HepG2 (cell line): ENCODE results near the gene KHK. TPM values are rescaled to one million over a fixed set of nuclear protein-coding genes. Genes with fewer than 3 reads are reported as not detected.

Experiments
- HNRNPL ChIP-seq: fragments of 200-400 bp; formaldehyde crosslinking; IDR thresholded peaks from 2 replicates; pipeline ENCODE4 v1.6.1; 2017; ENCODE audit warnings: mild to moderate bottlenecking, low read depth, low read length
- HNRNPUL1 ChIP-seq: fragments of 200-400 bp; formaldehyde crosslinking; IDR thresholded peaks from 2 replicates; pipeline ENCODE4 v1.6.1; 2017; ENCODE audit warnings: low read depth, mild to moderate bottlenecking, low read length, moderate library complexity
- HOXA5 ChIP-seq: sonication (generic); formaldehyde crosslinking; IDR thresholded peaks from 2 replicates; pipeline ENCODE4 v1.4.0; 2020; ENCODE audit warnings: missing genetic modification reagents
- HOXD1 ChIP-seq: sonication (generic); formaldehyde crosslinking; IDR thresholded peaks from 2 replicates; pipeline ENCODE4 v1.5.0; 2020; ENCODE audit warnings: missing genetic modification reagents
- KDM2A ChIP-seq: sonication (generic); formaldehyde crosslinking; IDR thresholded peaks from 2 replicates; pipeline ENCODE4 v1.4.0; 2020; ENCODE audit warnings: low read depth, missing genetic modification reagents, borderline replicate concordance
- MEF2D ChIP-seq: sonication (generic); formaldehyde crosslinking; IDR thresholded peaks from 2 replicates; pipeline ENCODE4 v1.5.1; 2020; ENCODE audit warnings: mild to moderate bottlenecking, missing genetic modification reagents
- NFYC ChIP-seq: IDR thresholded peaks from 2 replicates; pipeline ENCODE4 v1.6.1; 2016; ENCODE audit warnings: missing genetic modification reagents, missing compliant biosample characterization
- NRL ChIP-seq: sonication (generic); formaldehyde crosslinking; IDR thresholded peaks from 2 replicates; pipeline ENCODE4 v1.5.0; 2020; ENCODE audit warnings: missing genetic modification reagents, mild to moderate bottlenecking, moderate library complexity, borderline replicate concordance
- PITX1 ChIP-seq: sonication (generic); formaldehyde crosslinking; IDR thresholded peaks from 2 replicates; pipeline ENCODE4 v1.5.1; 2020; ENCODE audit warnings: mild to moderate bottlenecking, missing genetic modification reagents
- SRSF9 ChIP-seq: fragments of 200-400 bp; formaldehyde crosslinking; IDR thresholded peaks from 2 replicates; pipeline ENCODE4 v1.6.1; 2018; ENCODE audit warnings: borderline replicate concordance, mild to moderate bottlenecking, low read depth, low read length; ENCODE audit not compliant: insufficient read depth, poor library complexity, severe bottlenecking
- SSRP1 ChIP-seq: IDR thresholded peaks from 2 replicates; pipeline ENCODE4 v1.6.1; 2016; ENCODE audit warnings: control low read depth
- ZNF251 ChIP-seq: sonication (generic); formaldehyde crosslinking; IDR thresholded peaks from 2 replicates; pipeline ENCODE4 v1.9.0; 2021; ENCODE audit warnings: mild to moderate bottlenecking, missing genetic modification reagents
- ZNF430 ChIP-seq: sonication (generic); formaldehyde crosslinking; IDR thresholded peaks from 2 replicates; pipeline ENCODE4 v1.9.0; 2021; ENCODE audit warnings: mild to moderate bottlenecking, missing genetic modification reagents
- ZNF501 ChIP-seq: sonication (generic); formaldehyde crosslinking; IDR thresholded peaks from 2 replicates; pipeline ENCODE4 v1.5.1; 2020; ENCODE audit warnings: mild to moderate bottlenecking, moderate library complexity, missing genetic modification reagents
- ZNF547 ChIP-seq: sonication (generic); formaldehyde crosslinking; IDR thresholded peaks from 2 replicates; pipeline ENCODE4 v1.5.1; 2020; ENCODE audit warnings: mild to moderate bottlenecking, missing genetic modification reagents
- ZNF577 ChIP-seq: sonication (generic); formaldehyde crosslinking; IDR thresholded peaks from 2 replicates; pipeline ENCODE4 v1.4.0; 2020; ENCODE audit warnings: mild to moderate bottlenecking, low read depth, missing genetic modification reagents, borderline replicate concordance
- ZNF768 ChIP-seq: sonication (generic); formaldehyde crosslinking; IDR thresholded peaks from 2 replicates; pipeline ENCODE4 v1.4.0; 2020; ENCODE audit warnings: missing genetic modification reagents
- ZNF777 ChIP-seq: sonication (generic); formaldehyde crosslinking; IDR thresholded peaks from 2 replicates; pipeline ENCODE4 v1.4.0; 2020; ENCODE audit warnings: missing genetic modification reagents
- polyA plus RNA-seq, 8 experiments: library from polyadenylated mRNA; depleted of rRNA in 3 of 8; stranded (reverse) in 7 of 8; unstranded in 1 of 8; fragments of >200 nt; fragmentation: Illumina TruSeq in 4 of 8; extraction: Trizol in 4 of 8; gene quantifications; 2 replicates each; pipeline versions ENCODE4 v1.2.1 to v1.2.3, GENCODE V29; 2011 to 2016; ENCODE audit warnings: low read depth in 4 of 8, missing spikeins in 1 of 8, mixed read lengths in 1 of 8; ENCODE audit not compliant: insufficient read depth in 1 of 8
- total RNA-seq, 5 experiments: library from RNA; depleted of rRNA; stranded (reverse); fragments of >200 nt; fragmentation: Illumina TruSeq; extraction: Trizol; gene quantifications; 2 replicates each; pipeline ENCODE4 v1.2.3, GENCODE V29; 2016; ENCODE audit warnings: low read depth in 1 of 5
- TF ChIP-seq, protein P1 (sequence below), 2 experiments: sonication (generic) in 1 of 2; formaldehyde crosslinking in 1 of 2; IDR thresholded peaks; 2 replicates each; pipeline versions ENCODE4 v1.5.1 to v1.6.1; 2011 to 2020; ENCODE audit warnings: borderline replicate concordance in 1 of 2, low read depth in 1 of 2, low read length in 1 of 2, mild to moderate bottlenecking in 1 of 2, missing genetic modification reagents in 1 of 2, moderate library complexity in 1 of 2
- TF ChIP-seq, protein P2 (sequence below): sonication (generic); formaldehyde crosslinking; IDR thresholded peaks from 2 replicates; pipeline ENCODE4 v1.8.0; 2022; ENCODE audit warnings: missing genetic modification reagents, low read depth, mild to moderate bottlenecking, borderline replicate concordance
- TF ChIP-seq, protein P3 (sequence below): sonication (generic); formaldehyde crosslinking; IDR thresholded peaks from 2 replicates; pipeline ENCODE4 v1.4.0; 2020; ENCODE audit warnings: mild to moderate bottlenecking, low read depth, missing genetic modification reagents
- TF ChIP-seq, protein P4 (sequence below): sonication (generic); formaldehyde crosslinking; IDR thresholded peaks from 2 replicates; pipeline ENCODE4 v1.5.0; 2020; ENCODE audit warnings: missing genetic modification reagents, mild to moderate bottlenecking, borderline replicate concordance
- TF ChIP-seq, protein P5 (sequence below): sonication (generic); formaldehyde crosslinking; IDR thresholded peaks from 2 replicates; pipeline ENCODE4 v1.5.0; 2020; ENCODE audit warnings: missing genetic modification reagents, mild to moderate bottlenecking, borderline replicate concordance

The KHK gene
- total and polyA plus RNA-seq, 2 of the 13 experiments (the other 11 are each of a cell fraction or from before 2014, with no cell fraction given), result 40.9 to 99.2 TPM

DNA sequence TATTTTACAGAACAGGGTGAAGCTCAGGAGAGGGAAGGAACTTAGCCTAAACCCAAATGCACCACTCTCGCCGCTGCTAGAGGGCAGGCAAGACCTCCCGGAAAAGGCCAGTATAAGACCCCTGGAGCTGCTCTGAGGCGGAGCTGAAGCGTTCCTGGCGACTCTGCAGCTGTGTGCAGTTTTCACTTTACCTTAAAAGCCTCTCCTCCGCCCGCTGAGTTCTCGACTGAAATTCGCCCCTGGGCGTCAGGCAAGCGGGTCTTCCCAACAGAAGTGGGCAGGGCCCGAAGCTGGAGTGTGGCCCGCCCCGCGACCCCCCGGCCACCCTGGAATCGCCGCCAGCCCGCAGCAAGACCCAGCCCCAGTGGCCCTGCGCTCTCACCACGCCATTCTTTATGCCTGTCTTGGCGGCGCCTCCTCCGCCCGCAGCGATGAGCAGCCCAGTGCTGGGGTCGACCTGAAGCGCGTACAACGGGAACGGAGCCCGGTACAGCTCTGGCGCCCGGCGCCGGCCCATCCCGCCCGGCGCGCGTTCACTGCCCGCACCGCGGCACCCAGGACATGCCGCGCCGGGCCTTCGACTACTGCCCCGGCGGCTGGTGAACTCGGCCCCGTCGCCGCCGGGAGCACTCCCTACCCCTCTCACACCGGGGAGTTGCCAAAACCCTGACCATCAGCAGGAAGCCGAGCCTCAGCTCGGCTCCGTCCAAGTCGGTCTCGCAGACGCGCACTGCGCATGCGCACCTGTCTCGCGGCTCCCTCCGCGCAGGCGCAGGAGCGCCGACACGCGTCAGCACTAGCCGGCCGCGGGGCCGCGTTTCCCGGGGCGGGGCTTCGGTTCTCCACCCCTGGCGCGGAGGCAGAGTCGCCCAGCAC, 47.6 kb downstream of the KHK start, which contains the start of gene PREB (continued):
- TF ChIP-seq, protein P1, sequence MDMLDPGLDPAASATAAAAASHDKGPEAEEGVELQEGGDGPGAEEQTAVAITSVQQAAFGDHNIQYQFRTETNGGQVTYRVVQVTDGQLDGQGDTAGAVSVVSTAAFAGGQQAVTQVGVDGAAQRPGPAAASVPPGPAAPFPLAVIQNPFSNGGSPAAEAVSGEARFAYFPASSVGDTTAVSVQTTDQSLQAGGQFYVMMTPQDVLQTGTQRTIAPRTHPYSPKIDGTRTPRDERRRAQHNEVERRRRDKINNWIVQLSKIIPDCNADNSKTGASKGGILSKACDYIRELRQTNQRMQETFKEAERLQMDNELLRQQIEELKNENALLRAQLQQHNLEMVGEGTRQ (IDR thresholded peaks at IDR 0.05; ENCODE audit: low read depth, low read length), result no peak; the same call in 1 of the 2 replicates
- TF ChIP-seq, protein P1 (CRISPR knock-in tag; IDR thresholded peaks at IDR 0.05; ENCODE audit: borderline replicate concordance), result no peak
- TF ChIP-seq ZNF501 (CRISPR knock-in tag) (peak; percentile 93), ZNF577 (CRISPR knock-in tag) (peak; percentile 61; the same call in 1 of the 2 replicates), MEF2D (peak; percentile 15), NFYC (CRISPR knock-in tag) (peak; percentile 12; the same call in 1 of the 2 replicates), PITX1 (no peak), ZNF768 (CRISPR knock-in tag) (peak; percentile 47), SSRP1 (CRISPR knock-in tag) (no peak), ZNF547 (CRISPR knock-in tag) (no peak; the same call in 1 of the 2 replicates), ZNF251 (CRISPR knock-in tag) (no peak), HOXA5 (CRISPR knock-in tag) (peak; percentile 44; the same call in 1 of the 2 replicates), ZNF430 (CRISPR knock-in tag) (peak; percentile 77; the same call in 1 of the 2 replicates), NRL (no peak), KDM2A (CRISPR knock-in tag) (peak; percentile 65), HOXD1 (CRISPR knock-in tag) (0 out of 2 replicates have a peak, but pooled peaks have one; percentile 35), ZNF777 (no peak), HNRNPL (no peak), HNRNPUL1 (no peak), SRSF9 (no peak)
- TF ChIP-seq, protein P2, sequence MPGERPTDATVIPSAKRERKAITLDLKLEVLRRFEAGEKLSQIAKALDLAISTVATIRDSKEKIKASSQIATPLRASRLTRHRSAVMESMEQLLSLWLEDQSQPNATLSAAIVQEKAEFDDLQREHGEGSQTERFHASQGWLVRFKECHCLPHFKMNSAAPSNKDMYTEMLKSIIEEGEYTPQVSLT (CRISPR knock-in tag), result no peak
- TF ChIP-seq, protein P3, sequence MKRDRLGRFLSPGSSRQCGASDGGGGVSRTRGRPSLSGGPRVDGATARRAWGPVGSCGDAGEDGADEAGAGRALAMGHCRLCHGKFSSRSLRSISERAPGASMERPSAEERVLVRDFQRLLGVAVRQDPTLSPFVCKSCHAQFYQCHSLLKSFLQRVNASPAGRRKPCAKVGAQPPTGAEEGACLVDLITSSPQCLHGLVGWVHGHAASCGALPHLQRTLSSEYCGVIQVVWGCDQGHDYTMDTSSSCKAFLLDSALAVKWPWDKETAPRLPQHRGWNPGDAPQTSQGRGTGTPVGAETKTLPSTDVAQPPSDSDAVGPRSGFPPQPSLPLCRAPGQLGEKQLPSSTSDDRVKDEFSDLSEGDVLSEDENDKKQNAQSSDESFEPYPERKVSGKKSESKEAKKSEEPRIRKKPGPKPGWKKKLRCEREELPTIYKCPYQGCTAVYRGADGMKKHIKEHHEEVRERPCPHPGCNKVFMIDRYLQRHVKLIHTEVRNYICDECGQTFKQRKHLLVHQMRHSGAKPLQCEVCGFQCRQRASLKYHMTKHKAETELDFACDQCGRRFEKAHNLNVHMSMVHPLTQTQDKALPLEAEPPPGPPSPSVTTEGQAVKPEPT, result no peak
- TF ChIP-seq, protein P4, sequence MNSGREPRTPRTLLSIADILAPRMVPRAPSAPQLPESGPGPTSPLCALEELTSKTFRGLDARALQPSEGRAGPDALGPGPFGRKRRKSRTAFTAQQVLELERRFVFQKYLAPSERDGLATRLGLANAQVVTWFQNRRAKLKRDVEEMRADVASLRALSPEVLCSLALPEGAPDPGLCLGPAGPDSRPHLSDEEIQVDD (CRISPR knock-in tag), result no peak
- TF ChIP-seq, protein P5, sequence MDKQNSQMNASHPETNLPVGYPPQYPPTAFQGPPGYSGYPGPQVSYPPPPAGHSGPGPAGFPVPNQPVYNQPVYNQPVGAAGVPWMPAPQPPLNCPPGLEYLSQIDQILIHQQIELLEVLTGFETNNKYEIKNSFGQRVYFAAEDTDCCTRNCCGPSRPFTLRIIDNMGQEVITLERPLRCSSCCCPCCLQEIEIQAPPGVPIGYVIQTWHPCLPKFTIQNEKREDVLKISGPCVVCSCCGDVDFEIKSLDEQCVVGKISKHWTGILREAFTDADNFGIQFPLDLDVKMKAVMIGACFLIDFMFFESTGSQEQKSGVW (CRISPR knock-in tag), result no peak
